ENCODE results near the gene OAT. TPM values are rescaled to one million over a fixed set of nuclear protein-coding genes. Genes with fewer than 3 reads are reported as not detected.

Gene OAT
- total and polyA plus RNA-seq, 8 donors: 9.9 to 35.5 (median 20.5) TPM

DNA sequence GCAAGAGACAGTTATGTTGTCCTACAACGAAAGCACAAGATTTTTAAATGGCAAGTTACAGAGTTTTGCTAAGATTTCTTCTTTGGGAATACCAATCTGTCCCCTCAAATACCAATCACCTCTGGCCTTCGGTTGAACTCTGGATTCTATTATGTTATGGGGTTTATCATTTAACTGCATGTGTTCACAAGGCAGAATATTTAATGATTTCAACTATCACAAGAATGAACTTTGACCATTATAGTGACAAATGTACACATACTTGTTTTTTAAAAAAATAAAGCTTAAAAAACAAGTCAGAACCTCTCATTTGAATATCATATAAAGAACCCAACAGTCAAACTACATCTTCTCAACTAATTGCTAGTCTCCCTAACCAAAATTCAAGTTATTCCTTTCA is 11.3 kb downstream of the OAT start:
- ATAC-seq (no peak), FAIRE-seq (no peak), DNase-seq (no peak)
- H3K27ac ChIP-seq: no peak overlapping the region
- TF ChIP-seq, protein P1, sequence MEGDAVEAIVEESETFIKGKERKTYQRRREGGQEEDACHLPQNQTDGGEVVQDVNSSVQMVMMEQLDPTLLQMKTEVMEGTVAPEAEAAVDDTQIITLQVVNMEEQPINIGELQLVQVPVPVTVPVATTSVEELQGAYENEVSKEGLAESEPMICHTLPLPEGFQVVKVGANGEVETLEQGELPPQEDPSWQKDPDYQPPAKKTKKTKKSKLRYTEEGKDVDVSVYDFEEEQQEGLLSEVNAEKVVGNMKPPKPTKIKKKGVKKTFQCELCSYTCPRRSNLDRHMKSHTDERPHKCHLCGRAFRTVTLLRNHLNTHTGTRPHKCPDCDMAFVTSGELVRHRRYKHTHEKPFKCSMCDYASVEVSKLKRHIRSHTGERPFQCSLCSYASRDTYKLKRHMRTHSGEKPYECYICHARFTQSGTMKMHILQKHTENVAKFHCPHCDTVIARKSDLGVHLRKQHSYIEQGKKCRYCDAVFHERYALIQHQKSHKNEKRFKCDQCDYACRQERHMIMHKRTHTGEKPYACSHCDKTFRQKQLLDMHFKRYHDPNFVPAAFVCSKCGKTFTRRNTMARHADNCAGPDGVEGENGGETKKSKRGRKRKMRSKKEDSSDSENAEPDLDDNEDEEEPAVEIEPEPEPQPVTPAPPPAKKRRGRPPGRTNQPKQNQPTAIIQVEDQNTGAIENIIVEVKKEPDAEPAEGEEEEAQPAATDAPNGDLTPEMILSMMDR (IDR thresholded peaks at IDR 0.05): no peak
- 60 to 63% methylated on average over 2 of the region's 2 CpGs for WGBS, 2 donors
- no peaks in the 10 kb centered on the region for H3K9me3 ChIP-seq
- H3K4me3 ChIP-seq: no peak overlapping the region
- intact Hi-C loops (cut with DNase I): no loop called here
- no peaks in the 10 kb centered on the region for H3K27me3 ChIP-seq
- H3K36me3 ChIP-seq: peaks cover 3 to 37% (median 16%) of the 10 kb centered on the region in 3 donors
- H3K4me1 ChIP-seq: peaks cover 0 to 5% (median 0%) of the 10 kb centered on the region in 3 donors

- Histone ChIP-seq H3K27ac (no peak overlapping the region), H3K4me3 (no peak overlapping the region), H3K27me3 (no peaks in the 10 kb centered on the region), H3K4me1 (peaks cover 0 to 5% (median 0%) of the 10 kb centered on the region in 3 donors), H3K36me3 (peaks cover 3 to 66% (median 24%) of the 10 kb centered on the region in 3 donors), H3K9me3 (no peaks in the 10 kb centered on the region)
- no peak for FAIRE-seq
- TF ChIP-seq, protein P1 (IDR thresholded peaks at IDR 0.05): peak in 2 of 4 donors; percentile 24 to 36
- 57 to 59% methylated on average over 8 of the region's 8 CpGs for WGBS, 2 donors
- DNase-seq: peak in 1 of 6 donors; percentile 11
- intact Hi-C loops (cut with DNase I): no loop called here
- ATAC-seq: peak; percentile 71 to 96 (median 92)
Observed at GRCh38 chr10:124403548-124403947, 15.2 kb downstream of the OAT start.

GRCh38 chr10:124402273-124402672 is 16.4 kb downstream of the OAT start:
- TF ChIP-seq, protein P1 (IDR thresholded peaks at IDR 0.05): no peak
- ATAC-seq (no peak), DNase-seq (no peak), FAIRE-seq (no peak)
- intact Hi-C loops (cut with DNase I): no loop called here
- H3K27me3 ChIP-seq: no peaks in the 10 kb centered on the region
- H3K4me1 ChIP-seq: peaks cover 0 to under 1% (median 0%) of the 10 kb centered on the region in 3 donors
- no peaks in the 10 kb centered on the region for H3K9me3 ChIP-seq
- no peak overlapping the region for H3K27ac ChIP-seq
- peaks cover 3 to 72% (median 25%) of the 10 kb centered on the region in 3 donors for H3K36me3 ChIP-seq
- WGBS, 2 donors: 65 to 83% methylated on average over 2 of the region's 2 CpGs
- no peak overlapping the region for H3K4me3 ChIP-seq

GRCh38 chr10:124401633-124402032 is 17.1 kb downstream of the OAT start:
- Histone ChIP-seq H3K4me1 (no peaks in the 10 kb centered on the region), H3K9me3 (no peaks in the 10 kb centered on the region), H3K36me3 (peaks cover 3 to 73% (median 25%) of the 10 kb centered on the region in 3 donors), H3K27ac (no peak overlapping the region), H3K27me3 (no peaks in the 10 kb centered on the region), H3K4me3 (no peak overlapping the region)
- no peak for DNase-seq
- intact Hi-C loops (cut with DNase I): no loop called here
- no peak for ATAC-seq
- no peak for FAIRE-seq
- TF ChIP-seq, protein P1 (IDR thresholded peaks at IDR 0.05): no peak
- WGBS, 2 donors: 96 to 97% methylated on average over 5 of the region's 5 CpGs

- WGBS, 2 donors: 46 to 61% methylated on average over 1 of the region's 1 CpG
- TF ChIP-seq, protein P1 (IDR thresholded peaks at IDR 0.05): no peak
- no peak for FAIRE-seq
Observed at GRCh38 chr10:124394583-124394982, 24.1 kb downstream of the OAT start.

More at GRCh38 chr10:124394583-124394982, 24.1 kb downstream of the OAT start:
- Histone ChIP-seq H3K4me3 (no peak overlapping the region), H3K27ac (no peak overlapping the region), H3K9me3 (no peaks in the 10 kb centered on the region), H3K36me3 (peaks cover 0 to 19% (median 4%) of the 10 kb centered on the region in 3 donors), H3K27me3 (no peaks in the 10 kb centered on the region), H3K4me1 (no peaks in the 10 kb centered on the region)
- no peak for ATAC-seq
- intact Hi-C loops (cut with DNase I): loop anchor here in 2 of 3 donors (5.0 to 10.0 kb wide), 2 partner anchors 390 to 392 kb away; no protein-coding TSS in a partner anchor
- DNase-seq: no peak
